ENCODE measurements around the gene MAP2K6. TPM values are rescaled to one million over a fixed set of nuclear protein-coding genes. Genes with fewer than 3 reads are reported as not detected.
A peak's percentile ranks its signal among the peaks of the same experiment; 100 is the strongest.

The MAP2K6 gene
- total and polyA plus RNA-seq, 7 donors: 1.6 to 51.4 (median 9.7) TPM

DNA sequence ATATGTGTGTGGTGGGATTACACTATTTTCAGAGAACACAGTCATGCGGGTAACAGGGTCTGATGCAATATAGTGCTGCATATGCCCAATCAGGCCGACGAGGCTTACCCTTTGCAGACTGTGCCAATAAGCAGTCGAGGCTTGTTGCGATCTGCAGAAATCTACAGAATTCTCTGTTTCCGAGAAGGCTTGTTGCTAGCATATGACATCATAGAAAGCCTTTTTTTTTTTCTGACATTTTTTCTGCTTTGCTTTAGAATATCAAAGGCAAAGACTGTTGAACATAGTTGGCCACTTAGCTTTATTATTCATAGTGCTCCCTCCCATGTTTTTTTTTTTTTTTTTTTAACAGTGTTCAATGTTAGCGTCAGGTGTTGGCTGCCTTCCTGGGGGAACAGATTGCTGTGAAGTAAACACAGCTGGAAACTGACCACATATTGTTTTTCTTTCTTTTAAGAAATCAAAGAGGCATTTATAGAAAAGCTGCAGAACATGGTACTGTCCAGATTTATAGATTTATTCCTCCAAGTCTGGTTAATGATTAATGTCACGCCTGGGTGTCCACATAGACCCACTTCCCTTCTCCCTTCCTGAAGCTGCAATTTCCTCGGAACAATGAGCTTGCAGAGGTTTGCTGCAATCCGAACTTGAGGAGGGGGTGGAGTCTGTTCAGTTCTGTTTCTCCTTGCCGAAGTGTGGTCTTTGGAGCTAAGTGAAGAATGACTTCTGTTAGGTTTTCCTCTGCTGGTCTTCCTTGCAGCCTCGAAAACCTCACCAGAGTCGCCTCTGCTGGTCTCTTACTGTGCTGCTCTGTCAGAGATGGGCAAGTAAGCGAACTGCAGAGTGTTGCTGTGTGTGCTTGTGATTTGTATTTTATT lies 87.3 kb downstream of the MAP2K6 start:
- Histone ChIP-seq H3K9me3 (no peaks in the 10 kb centered on the region), H3K27ac (peak overlapping the region; percentile 23 to 69 (median 60)), H3K27me3 (no peaks in the 10 kb centered on the region), H3K4me1 (peaks cover 0 to 25% (median 18%) of the 10 kb centered on the region in 4 donors), H3K4me3 (peak overlapping the region in 2 of 4 donors; percentile 13 to 26), H3K36me3 (peaks cover 0 to under 1% (median 0%) of the 10 kb centered on the region in 4 donors)
- 7 to 32% methylated on average over 14 of the region's 14 CpGs for WGBS, 2 donors
- no peak for DNase-seq
- no peak for TF ChIP-seq POLR2A (IDR thresholded peaks at IDR 0.05)
- no peak for TF ChIP-seq EP300 (IDR thresholded peaks at IDR 0.05)
- no peak for TF ChIP-seq POLR2AphosphoS5 (IDR thresholded peaks at IDR 0.05)
- TF ChIP-seq CTCF (IDR thresholded peaks at IDR 0.05): no peak
- intact Hi-C loops (cut with DNase I): loop anchor here (5.0 kb wide), 1 partner anchor 70 kb away; no protein-coding TSS in a partner anchor

GRCh38 chr17:69503711-69504110 lies 89.2 kb downstream of the MAP2K6 start:
- DNase-seq: no peak
- no peak overlapping the region for H3K4me3 ChIP-seq
- peaks cover 0 to 4% (median 0%) of the 10 kb centered on the region in 4 donors for H3K36me3 ChIP-seq
- H3K9me3 ChIP-seq: no peaks in the 10 kb centered on the region
- peaks cover 0 to 25% (median 18%) of the 10 kb centered on the region in 4 donors for H3K4me1 ChIP-seq
- WGBS, 2 donors: 57 to 67% methylated on average over 5 of the region's 5 CpGs
- no peak for TF ChIP-seq EP300 (IDR thresholded peaks at IDR 0.05)
- no peak for TF ChIP-seq POLR2AphosphoS5 (IDR thresholded peaks at IDR 0.05)
- no peak for TF ChIP-seq POLR2A (IDR thresholded peaks at IDR 0.05)
- no peak for TF ChIP-seq CTCF (IDR thresholded peaks at IDR 0.05)
- H3K27ac ChIP-seq: no peak overlapping the region
- H3K27me3 ChIP-seq: no peaks in the 10 kb centered on the region
- intact Hi-C loops (cut with DNase I): loop anchor here (5.0 kb wide), 1 partner anchor 71 kb away; no protein-coding TSS in a partner anchor

DNA sequence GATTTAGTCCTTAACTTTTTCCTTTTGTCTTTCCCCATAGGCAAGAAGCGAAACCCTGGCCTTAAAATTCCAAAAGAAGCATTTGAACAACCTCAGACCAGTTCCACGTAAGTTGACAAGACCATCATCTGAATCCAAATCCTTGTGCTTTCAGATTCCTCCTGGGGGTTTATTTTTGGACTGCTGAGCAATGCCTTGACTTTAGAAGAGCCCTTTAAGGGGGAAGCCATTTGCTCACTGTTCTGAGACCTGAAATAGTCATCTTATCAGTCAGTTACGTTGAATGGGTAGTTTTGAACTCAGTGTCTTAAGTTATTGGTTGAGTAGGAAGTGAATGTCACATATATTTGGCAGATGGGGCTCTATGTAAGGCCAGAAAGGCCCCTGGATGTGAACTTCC lies 91.2 kb downstream of the MAP2K6 start:
- TF ChIP-seq CTCF (IDR thresholded peaks at IDR 0.05): no peak
- no peak for TF ChIP-seq EP300 (IDR thresholded peaks at IDR 0.05)
- no peak for TF ChIP-seq POLR2A (IDR thresholded peaks at IDR 0.05)
- no peak for TF ChIP-seq POLR2AphosphoS5 (IDR thresholded peaks at IDR 0.05)
- no peak for DNase-seq
- 92 to 93% methylated on average over 3 of the region's 3 CpGs for WGBS, 2 donors
- no peaks in the 10 kb centered on the region for H3K9me3 ChIP-seq
- H3K4me3 ChIP-seq: no peak overlapping the region
- intact Hi-C loops (cut with DNase I): no loop called here
- H3K27me3 ChIP-seq: no peaks in the 10 kb centered on the region
- H3K27ac ChIP-seq: no peak overlapping the region
- H3K36me3 ChIP-seq: peaks cover 0 to 4% (median 0%) of the 10 kb centered on the region in 4 donors
- peaks cover 0 to 21% (median 13%) of the 10 kb centered on the region in 4 donors for H3K4me1 ChIP-seq

DNA sequence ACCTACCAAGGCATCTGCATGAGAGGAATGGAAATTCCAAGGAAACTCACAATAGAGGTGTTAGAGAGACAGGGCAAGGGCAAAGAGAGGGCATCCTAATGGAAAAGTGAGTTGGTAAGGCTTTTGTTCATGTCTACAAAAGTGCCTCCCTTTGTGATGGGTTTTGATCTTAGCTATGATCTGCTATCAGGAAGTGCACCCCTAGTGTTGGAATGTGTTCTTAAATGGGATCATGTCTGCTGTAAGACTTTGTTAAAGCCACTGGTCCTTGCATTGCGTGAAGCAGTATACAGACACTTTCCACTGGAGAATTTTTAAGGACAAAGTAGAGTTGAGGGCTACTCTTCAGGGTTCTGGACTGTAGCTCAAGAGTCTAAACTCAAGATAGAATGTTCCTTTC lies 92.0 kb downstream of the MAP2K6 start:
- H3K4me1 ChIP-seq: peaks cover 0 to 13% (median 6%) of the 10 kb centered on the region in 4 donors
- TF ChIP-seq CTCF (IDR thresholded peaks at IDR 0.05) (no peak), POLR2AphosphoS5 (IDR thresholded peaks at IDR 0.05) (no peak)
- no peaks in the 10 kb centered on the region for H3K9me3 ChIP-seq
- H3K27ac ChIP-seq: no peak overlapping the region
- DNase-seq: no peak
- intact Hi-C loops (cut with DNase I): no loop called here
- WGBS, 2 donors: 94 to 96% methylated on average over 1 of the region's 1 CpG
- no peak overlapping the region for H3K4me3 ChIP-seq
- H3K27me3 ChIP-seq: no peaks in the 10 kb centered on the region
- peaks cover 0 to 4% (median 0%) of the 10 kb centered on the region in 4 donors for H3K36me3 ChIP-seq
